GM19397 (cell line): Measurements from ENCODE around the gene FBXL17.

Experiments used
- ATAC-seq: cut with Tn5 transposase; IDR thresholded peaks from one replicate; pipeline ENCODE4 v1.9.1; 2021; ENCODE audit warnings: mild to moderate bottlenecking, moderate library complexity; ENCODE audit not compliant: unreplicated experiment

The FBXL17 gene

GRCh38 chr5:108375768-108376167, 6.1 kb downstream of the FBXL17 start:
- no peak for ATAC-seq

- no peak for ATAC-seq
Observed at GRCh38 chr5:108373426-108373825, 8.5 kb downstream of the FBXL17 start.

GRCh38 chr5:108372369-108372768, 9.5 kb downstream of the FBXL17 start:
- ATAC-seq = no peak

- no peak for ATAC-seq
Observed at GRCh38 chr5:108371263-108371662, 10.6 kb downstream of the FBXL17 start.

GRCh38 chr5:108369167-108369566, 12.7 kb downstream of the FBXL17 start:
- ATAC-seq = no peak

- no peak for ATAC-seq
Observed at GRCh38 chr5:108367679-108368334, 14.1 kb downstream of the FBXL17 start.

GRCh38 chr5:108366500-108366899, 15.4 kb downstream of the FBXL17 start:
- no peak for ATAC-seq

- no peak for ATAC-seq
Observed at GRCh38 chr5:108361771-108362170, 20.1 kb downstream of the FBXL17 start.

- no peak for ATAC-seq
Observed at GRCh38 chr5:108361239-108361638, 20.7 kb downstream of the FBXL17 start.

GRCh38 chr5:108360280-108360679, 21.6 kb downstream of the FBXL17 start:
- no peak for ATAC-seq

- no peak for ATAC-seq
Observed at GRCh38 chr5:108356286-108356685, 25.6 kb downstream of the FBXL17 start.

GRCh38 chr5:108353087-108353486, 28.8 kb downstream of the FBXL17 start:
- ATAC-seq = no peak

GRCh38 chr5:108345541-108346171, 36.2 kb downstream of the FBXL17 start:
- no peak for ATAC-seq

GRCh38 chr5:108344103-108344822, 37.6 kb downstream of the FBXL17 start:
- no peak for ATAC-seq

- ATAC-seq = no peak
Observed at GRCh38 chr5:108341866-108342265, 40.0 kb downstream of the FBXL17 start.

GRCh38 chr5:108340131-108340530, 41.8 kb downstream of the FBXL17 start:
- ATAC-seq = no peak

- no peak for ATAC-seq
Observed at GRCh38 chr5:108339220-108339619, 42.7 kb downstream of the FBXL17 start.

- ATAC-seq = no peak
Observed at GRCh38 chr5:108334225-108334624, 47.7 kb downstream of the FBXL17 start.

- no peak for ATAC-seq
Observed at GRCh38 chr5:108326982-108327381, 54.9 kb downstream of the FBXL17 start.

GRCh38 chr5:108324886-108325285, 57.0 kb downstream of the FBXL17 start:
- ATAC-seq = no peak

- ATAC-seq = no peak
Observed at GRCh38 chr5:108321341-108321740, 60.6 kb downstream of the FBXL17 start.

- ATAC-seq = no peak
Observed at GRCh38 chr5:108320231-108320630, 61.7 kb downstream of the FBXL17 start.
